Measurements from ENCODE around the gene ALDH3A1. TPM values are rescaled to one million over a fixed set of nuclear protein-coding genes. Genes with fewer than 3 reads are reported as not detected.

ALDH3A1 gene
- total RNA-seq, 3 donors from 2014 or later = not detected

Other genes starting within 250 kb of the ALDH3A1 start
- gene SLC47A1, start 214.4 kb downstream of the ALDH3A1 start, total RNA-seq = under 1 TPM; 0.28 to 0.58 (median 0.54) TPM
- 10 to 100 TPM; 19.1 to 22.1 (median 19.5) TPM for gene ALDH3A2, start 99.5 kb downstream of the ALDH3A1 start, total RNA-seq
- gene SLC47A2, start 31.7 kb downstream of the ALDH3A1 start, total RNA-seq = not detected
- gene ULK2, start 119.6 kb upstream of the ALDH3A1 start, total RNA-seq = 1 to 10 TPM; 4.5 to 6.9 (median 6.1) TPM
- 10 to 100 TPM; 33.7 to 36.0 (median 34.0) TPM for gene AKAP10, start 229.5 kb upstream of the ALDH3A1 start, total RNA-seq